ENCODE measurements around the gene ATN1.

Gene ATN1

GRCh38 chr12:6925540-6926279, 2.0 kb upstream of the ATN1 start:
- DNase-seq, result no peak

- no peak for DNase-seq
Observed at GRCh38 chr12:6928022-6928702, 403 bp downstream of the ATN1 start.

GRCh38 chr12:6928703-6929407, 1.1 kb downstream of the ATN1 start:
- no peak for DNase-seq

GRCh38 chr12:6929466-6930452, 2.0 kb downstream of the ATN1 start:
- DNase-seq, result no peak

- DNase-seq, result no peak
Observed at GRCh38 chr12:6932766-6933165, 5.0 kb downstream of the ATN1 start.

- DNase-seq, result no peak
Observed at GRCh38 chr12:6934110-6934509, 6.4 kb downstream of the ATN1 start.

DNA sequence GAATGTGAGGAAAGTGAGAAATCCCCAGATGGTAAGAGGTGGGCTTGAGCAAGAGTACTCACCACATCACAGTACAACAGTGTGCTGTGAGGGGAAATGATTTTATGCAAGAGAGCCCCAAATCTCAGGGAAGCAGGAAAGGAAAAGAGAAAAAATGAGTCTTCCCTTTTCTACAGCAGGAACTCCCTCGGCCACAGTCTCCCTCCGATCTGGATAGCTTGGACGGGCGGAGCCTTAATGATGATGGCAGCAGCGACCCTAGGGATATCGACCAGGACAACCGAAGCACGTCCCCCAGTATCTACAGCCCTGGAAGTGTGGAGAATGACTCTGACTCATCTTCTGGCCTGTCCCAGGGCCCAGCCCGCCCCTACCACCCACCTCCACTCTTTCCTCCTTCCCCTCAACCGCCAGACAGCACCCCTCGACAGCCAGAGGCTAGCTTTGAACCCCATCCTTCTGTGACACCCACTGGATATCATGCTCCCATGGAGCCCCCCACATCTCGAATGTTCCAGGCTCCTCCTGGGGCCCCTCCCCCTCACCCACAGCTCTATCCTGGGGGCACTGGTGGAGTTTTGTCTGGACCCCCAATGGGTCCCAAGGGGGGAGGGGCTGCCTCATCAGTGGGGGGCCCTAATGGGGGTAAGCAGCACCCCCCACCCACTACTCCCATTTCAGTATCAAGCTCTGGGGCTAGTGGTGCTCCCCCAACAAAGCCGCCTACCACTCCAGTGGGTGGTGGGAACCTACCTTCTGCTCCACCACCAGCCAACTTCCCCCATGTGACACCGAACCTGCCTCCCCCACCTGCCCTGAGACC, 7.8 kb downstream of the ATN1 start:
- no peak for DNase-seq

DNA sequence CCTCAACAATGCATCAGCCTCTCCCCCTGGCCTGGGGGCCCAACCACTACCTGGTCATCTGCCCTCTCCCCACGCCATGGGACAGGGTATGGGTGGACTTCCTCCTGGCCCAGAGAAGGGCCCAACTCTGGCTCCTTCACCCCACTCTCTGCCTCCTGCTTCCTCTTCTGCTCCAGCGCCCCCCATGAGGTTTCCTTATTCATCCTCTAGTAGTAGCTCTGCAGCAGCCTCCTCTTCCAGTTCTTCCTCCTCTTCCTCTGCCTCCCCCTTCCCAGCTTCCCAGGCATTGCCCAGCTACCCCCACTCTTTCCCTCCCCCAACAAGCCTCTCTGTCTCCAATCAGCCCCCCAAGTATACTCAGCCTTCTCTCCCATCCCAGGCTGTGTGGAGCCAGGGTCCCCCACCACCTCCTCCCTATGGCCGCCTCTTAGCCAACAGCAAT, 8.5 kb downstream of the ATN1 start:
- DNase-seq, result no peak

DNA sequence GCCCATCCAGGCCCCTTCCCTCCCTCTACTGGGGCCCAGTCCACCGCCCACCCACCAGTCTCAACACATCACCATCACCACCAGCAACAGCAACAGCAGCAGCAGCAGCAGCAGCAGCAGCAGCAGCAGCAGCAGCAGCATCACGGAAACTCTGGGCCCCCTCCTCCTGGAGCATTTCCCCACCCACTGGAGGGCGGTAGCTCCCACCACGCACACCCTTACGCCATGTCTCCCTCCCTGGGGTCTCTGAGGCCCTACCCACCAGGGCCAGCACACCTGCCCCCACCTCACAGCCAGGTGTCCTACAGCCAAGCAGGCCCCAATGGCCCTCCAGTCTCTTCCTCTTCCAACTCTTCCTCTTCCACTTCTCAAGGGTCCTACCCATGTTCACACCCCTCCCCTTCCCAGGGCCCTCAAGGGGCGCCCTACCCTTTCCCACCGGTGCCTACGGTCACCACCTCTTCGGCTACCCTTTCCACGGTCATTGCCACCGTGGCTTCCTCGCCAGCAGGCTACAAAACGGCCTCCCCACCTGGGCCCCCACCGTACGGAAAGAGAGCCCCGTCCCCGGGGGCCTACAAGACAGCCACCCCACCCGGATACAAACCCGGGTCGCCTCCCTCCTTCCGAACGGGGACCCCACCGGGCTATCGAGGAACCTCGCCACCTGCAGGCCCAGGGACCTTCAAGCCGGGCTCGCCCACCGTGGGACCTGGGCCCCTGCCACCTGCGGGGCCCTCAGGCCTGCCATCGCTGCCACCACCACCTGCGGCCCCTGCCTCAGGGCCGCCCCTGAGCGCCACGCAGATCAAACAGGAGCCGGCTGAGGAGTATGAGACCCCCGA, 9.1 kb downstream of the ATN1 start:
- DNase-seq, result no peak

GRCh38 chr12:6937481-6938352, 10.0 kb downstream of the ATN1 start:
- DNase-seq, result peak; percentile 95

GRCh38 chr12:6938353-6939190, 10.8 kb downstream of the ATN1 start:
- no peak for DNase-seq

GRCh38 chr12:6939191-6939540, 11.4 kb downstream of the ATN1 start:
- DNase-seq, result no peak

GRCh38 chr12:6941267-6941666, 13.5 kb downstream of the ATN1 start:
- DNase-seq, result no peak

DNA sequence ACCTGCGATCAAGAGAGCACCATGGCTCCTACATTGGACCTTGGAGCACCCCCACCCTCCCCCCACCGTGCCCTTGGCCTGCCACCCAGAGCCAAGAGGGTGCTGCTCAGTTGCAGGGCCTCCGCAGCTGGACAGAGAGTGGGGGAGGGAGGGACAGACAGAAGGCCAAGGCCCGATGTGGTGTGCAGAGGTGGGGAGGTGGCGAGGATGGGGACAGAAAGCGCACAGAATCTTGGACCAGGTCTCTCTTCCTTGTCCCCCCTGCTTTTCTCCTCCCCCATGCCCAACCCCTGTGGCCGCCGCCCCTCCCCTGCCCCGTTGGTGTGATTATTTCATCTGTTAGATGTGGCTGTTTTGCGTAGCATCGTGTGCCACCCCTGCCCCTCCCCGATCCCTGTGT, 14.0 kb downstream of the ATN1 start:
- no peak for DNase-seq

DNA sequence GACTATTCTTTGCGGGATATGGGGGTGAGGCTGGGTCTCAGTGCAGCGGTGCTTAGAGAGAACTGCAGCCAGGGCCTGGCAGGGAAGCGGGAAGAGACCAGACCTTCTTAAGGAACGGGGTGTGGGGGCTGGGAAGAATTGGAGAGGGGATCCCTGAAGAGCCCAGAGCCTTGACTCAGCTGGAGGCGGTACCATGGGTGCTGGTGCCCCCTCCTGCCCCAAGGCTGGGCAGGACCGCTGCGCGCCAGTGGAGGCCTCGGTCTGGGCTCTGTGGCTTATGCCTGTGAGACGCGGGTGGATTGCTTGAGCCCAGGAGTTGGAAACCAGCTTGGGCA, 14.5 kb downstream of the ATN1 start:
- no peak for DNase-seq

- DNase-seq, result peak; percentile 93
Observed at GRCh38 chr12:6943389-6943721, 15.6 kb downstream of the ATN1 start.

GRCh38 chr12:6943722-6944380, 16.1 kb downstream of the ATN1 start, which contains the start of the genes C12orf57 and RNU7-1:
Gene C12orf57, plus strand, starts transcription at chr12:6944022. Its CDS starts 100 bp downstream, at chr12:6944122.
Gene RNU7-1, plus strand, starts transcription at chr12:6943816.
- DNase-seq, result peak; percentile 93

Data from NCI-H526 treated with DMSO at 0.1 percent for 48 hours (cell line).